GM18505 (cell line): Measurements from ENCODE around the gene SPTB.

ENCODE experiments used
- ATAC-seq: cut with Tn5 transposase; IDR thresholded peaks from one replicate; pipeline ENCODE4 v1.9.1; 2021; ENCODE audit not compliant: unreplicated experiment
- POLR2A ChIP-seq: IDR thresholded peaks from 4 replicates; pipeline ENCODE4 v1.6.1; 2011; ENCODE audit warnings: borderline replicate concordance; ENCODE audit not compliant: insufficient read depth, insufficient read length; ENCODE audit errors: extremely low read depth

The SPTB gene

GRCh38 chr14:64708148-64709004, 171.3 kb downstream of the SPTB start:
- TF ChIP-seq POLR2A: no peak
- no peak for ATAC-seq

GRCh38 chr14:64707661-64708060, 172.0 kb downstream of the SPTB start:
- no peak for TF ChIP-seq POLR2A
- ATAC-seq: no peak

- no peak for TF ChIP-seq POLR2A
- ATAC-seq: no peak
These were observed 173.0 kb downstream of the SPTB start for GRCh38 chr14:64706593-64707193.

- ATAC-seq: no peak
- TF ChIP-seq POLR2A: no peak
These were observed 173.6 kb downstream of the SPTB start for GRCh38 chr14:64706119-64706592.

DNA sequence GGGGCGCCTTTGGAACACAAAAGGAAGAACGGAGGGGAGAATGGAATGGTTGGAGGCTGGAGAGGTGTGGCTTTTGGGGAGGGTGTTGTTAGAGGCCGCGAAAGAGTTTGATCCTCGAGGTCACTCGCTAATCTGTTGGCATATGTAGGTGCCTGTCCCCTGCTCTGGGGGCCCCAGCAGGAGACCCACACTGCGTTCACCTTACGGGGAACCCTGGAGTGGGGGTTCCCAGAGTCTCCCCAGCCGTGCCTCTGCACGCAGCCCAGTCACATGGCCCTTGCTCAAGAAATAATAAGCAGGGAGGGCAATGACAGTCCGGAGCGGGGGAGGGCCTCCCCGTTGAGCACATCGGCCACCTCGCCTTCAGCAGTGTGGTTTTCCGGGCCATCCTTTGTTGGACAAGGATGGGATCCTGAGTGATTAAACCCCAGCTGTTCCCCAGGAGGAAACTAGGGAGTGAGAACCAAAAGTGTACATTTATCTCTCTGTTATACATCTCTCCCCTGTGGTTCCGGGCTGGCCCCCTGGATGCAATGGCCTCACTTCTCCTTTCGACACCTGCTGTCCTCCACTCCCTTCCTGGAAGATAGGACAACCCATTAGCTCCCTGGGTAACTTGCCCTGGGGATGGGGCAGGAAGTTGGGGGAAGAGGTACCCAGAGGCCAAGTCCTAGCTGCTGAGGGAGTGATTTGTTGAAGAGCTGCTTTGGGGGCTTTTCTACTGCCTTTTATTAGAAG, 174.2 kb downstream of the SPTB start:
- TF ChIP-seq POLR2A: no peak
- ATAC-seq: no peak

GRCh38 chr14:64704743-64705380, 174.8 kb downstream of the SPTB start:
- no peak for ATAC-seq
- no peak for TF ChIP-seq POLR2A

GRCh38 chr14:64704143-64704742, 175.5 kb downstream of the SPTB start, which contains the start of gene PLEKHG3:
Gene PLEKHG3, plus strand, starts transcription at chr14:64704424. Its CDS starts 23,208 bp downstream, at chr14:64727632.
- no peak for TF ChIP-seq POLR2A
- ATAC-seq: no peak

GRCh38 chr14:64703395-64704142, 176.1 kb downstream of the SPTB start:
- TF ChIP-seq POLR2A: no peak
- ATAC-seq: no peak

DNA sequence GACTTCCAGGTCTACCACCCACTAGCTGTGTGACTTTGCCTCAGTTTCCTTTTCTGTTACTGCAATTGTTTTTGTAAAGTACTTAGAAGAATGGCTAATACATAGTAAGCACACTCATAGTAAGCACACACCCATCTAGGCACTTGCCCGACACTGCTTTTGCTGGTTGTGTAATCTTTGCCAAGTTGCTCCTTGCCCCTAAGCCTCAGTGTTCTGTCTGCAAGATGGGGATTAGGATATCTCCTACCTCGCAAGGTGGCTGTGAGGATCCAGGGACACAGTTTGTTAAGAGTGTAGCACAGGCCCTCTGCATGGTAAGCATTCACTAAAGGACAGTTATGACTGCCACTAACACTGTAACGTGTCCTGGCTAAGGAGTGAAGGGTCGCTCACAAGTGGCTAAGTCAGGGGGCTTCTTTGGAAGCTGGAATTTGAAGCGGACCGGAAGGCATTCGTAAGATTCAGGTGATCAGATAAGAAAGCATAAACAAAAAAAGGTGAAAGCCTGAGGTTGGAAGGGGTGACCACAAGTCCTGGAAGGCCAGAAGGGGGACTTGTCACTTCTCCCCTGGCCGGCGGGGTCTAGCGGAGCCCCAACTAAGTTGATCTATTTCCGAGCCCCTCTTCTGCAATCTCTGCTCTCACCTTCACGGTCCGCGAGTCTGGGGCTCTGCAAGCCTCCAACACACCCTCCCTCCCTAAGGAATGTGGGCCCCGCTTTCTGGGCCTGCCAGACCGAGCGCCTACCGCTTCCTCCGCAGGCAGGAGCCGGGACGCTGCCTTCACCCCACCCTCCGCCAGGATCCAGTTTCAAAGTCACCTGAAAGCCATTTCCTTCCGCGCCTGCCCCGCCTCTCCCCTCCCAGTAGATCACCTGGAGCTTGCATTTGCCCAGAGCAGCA, 177.0 kb downstream of the SPTB start:
- ATAC-seq: no peak
- no peak for TF ChIP-seq POLR2A

- no peak for TF ChIP-seq POLR2A
- ATAC-seq: no peak
These were observed 178.0 kb downstream of the SPTB start for GRCh38 chr14:64701660-64702059.

DNA sequence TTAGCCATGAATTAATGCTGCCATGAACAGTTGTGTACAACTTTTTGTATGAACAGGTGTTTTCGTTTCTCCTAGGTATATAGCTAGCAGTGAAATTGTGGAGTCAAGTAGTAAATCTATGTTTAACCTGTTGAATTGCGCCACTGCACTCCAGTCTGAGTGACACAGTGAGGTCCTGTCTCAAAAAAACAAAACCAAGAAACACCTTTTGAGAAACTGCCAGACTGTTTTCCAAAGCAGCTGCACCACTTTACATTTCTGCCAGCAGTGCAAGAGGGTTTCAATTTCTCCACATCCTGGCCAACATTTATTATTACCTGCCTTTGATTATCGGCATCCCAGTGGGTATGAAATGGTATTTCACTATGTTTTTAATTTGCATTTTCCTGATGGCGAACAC, 178.8 kb downstream of the SPTB start:
- TF ChIP-seq POLR2A: no peak
- no peak for ATAC-seq
